ENCODE data around the gene KAZN. TPM values are rescaled to one million over a fixed set of nuclear protein-coding genes. Genes with fewer than 3 reads are reported as not detected.

Gene KAZN
- total and polyA plus RNA-seq, 2 of the 8 experiments (the other 6 are each of a cell fraction or from before 2014, with no cell fraction given) = 3.7 to 11.8 TPM

DNA sequence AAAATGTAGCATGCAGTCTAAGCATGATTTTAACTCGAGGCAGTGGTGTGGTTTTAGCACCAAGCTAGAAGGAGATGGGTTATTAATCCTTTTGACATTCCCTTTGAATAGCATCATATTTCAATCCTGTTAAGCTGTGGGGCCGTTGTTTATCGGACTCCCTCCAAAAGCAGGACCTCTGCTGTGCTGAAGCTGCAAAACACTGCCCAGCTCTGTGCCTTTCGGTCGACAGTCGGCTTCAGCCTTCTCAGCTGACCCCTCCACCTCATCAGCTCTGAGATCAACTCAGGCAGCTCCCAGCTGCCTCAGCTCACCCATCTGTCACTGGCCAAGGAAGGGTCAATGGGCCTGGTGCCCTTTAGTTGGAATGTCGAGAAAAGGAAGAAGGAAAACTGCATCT lies 95.5 kb downstream of the KAZN start (continued):
- no peak for TF ChIP-seq SP1 (IDR thresholded peaks at IDR 0.05; ENCODE audit: low read depth, low read length)
